A549 treated with CpdA at 1 μM for 4 hours (cell line): ENCODE results near the gene RBM25. TPM values are rescaled to one million over a fixed set of nuclear protein-coding genes. Genes with fewer than 3 reads are reported as not detected.

ENCODE experiments used
- total RNA-seq: library from RNA; stranded (reverse); fragments of 200-300 nt; extraction: Qiagen RNA extraction; gene quantifications from 5 replicates; pipeline ENCODE4 v1.2.3, GENCODE V29; 2022; ENCODE audit warnings: low read depth

The RBM25 gene
- total RNA-seq: 52.9 to 78.8 TPM (median 61.1 TPM) in 5 replicates

GRCh38 chr14:73058224-73058921 lies at the start of gene RBM25:
Gene RBM25 (plus strand): TSS chr14:73058534. CDS start chr14:73071642, 13,108 bp downstream.

GRCh38 chr14:73026845-73027542 lies 31.3 kb upstream of the RBM25 start, which contains the start of gene ZFYVE1:
Gene ZFYVE1 (minus strand): TSS chr14:73027106. CDS start chr14:73024508, 2,598 bp downstream.

GRCh38 chr14:73136387-73137225 lies 78.3 kb downstream of the RBM25 start, which contains the start of gene PSEN1:
Gene PSEN1 (plus strand): TSS chr14:73136507. CDS start chr14:73148020, 11,513 bp downstream.

Other genes with a start within 250 kb of the RBM25 start
- gene DPF3, start 164.4 kb upstream of the RBM25 start, total RNA-seq: 0.10 to 0.61 TPM (median 0.27 TPM) in 5 replicates
- gene DCAF4, start 132.1 kb upstream of the RBM25 start, total RNA-seq: 22.6 to 33.6 TPM (median 26.5 TPM) in 5 replicates
- gene ZFYVE1, start 31.4 kb upstream of the RBM25 start, total RNA-seq: 8.9 to 11.1 TPM (median 10.1 TPM) in 5 replicates
- 58.0 to 69.9 TPM (median 60.3 TPM) in 5 replicates for gene PSEN1, start 78.0 kb downstream of the RBM25 start, total RNA-seq
- 8.4 to 12.8 TPM (median 10.1 TPM) in 5 replicates for gene PAPLN, start 179.0 kb downstream of the RBM25 start, total RNA-seq